ENCODE results near the gene SLC9A8. TPM values are rescaled to one million over a fixed set of nuclear protein-coding genes. Genes with fewer than 3 reads are reported as not detected.

SLC9A8 gene
- total RNA-seq, 1 experiment from 2014 or later: 6.7 TPM

- H3K9me3 ChIP-seq (ENCODE audit: control insufficient read depth in 1 of 2, insufficient read depth in 1 of 2, low read depth in 1 of 2, low read length in 2 of 2): no peaks in the 10 kb centered on the region
- CTCF ChIA-PET: interaction anchor here (0.7 to 2.0 kb wide), 3 partner anchors 100 to 178 kb away, joined by 3 to 7 read pairs (median 3); no protein-coding TSS in a partner anchor
- no peak overlapping the region for H3K4me2 ChIP-seq (ENCODE audit: low read length)
- no peak for DNase-seq (ENCODE audit: low read depth, low spot score)
- peaks cover 0 to 14% of the 10 kb centered on the region in 2 experiments; a peak in 3 of 4 replicates for H3K4me1 ChIP-seq (ENCODE audit: control insufficient read depth in 1 of 2, insufficient read depth in 2 of 2, low read length in 2 of 2)
- no peaks in the 10 kb centered on the region for H3K36me3 ChIP-seq (ENCODE audit: control insufficient read depth in 1 of 2, insufficient read depth in 2 of 2, low read length in 2 of 2)
- H3K9ac ChIP-seq (ENCODE audit: low read length): no peak overlapping the region
- H3K27me3 ChIP-seq (ENCODE audit: insufficient read depth, low read length): no peaks in the 10 kb centered on the region
- intact Hi-C loops (cut with micrococcal nuclease): loop anchor here (1.0 to 5.0 kb wide), 2 partner anchors 74 to 175 kb away; partner anchors contain the start of gene B4GALT5
- H3K9me2 ChIP-seq (ENCODE audit: insufficient read depth): no peaks in the 10 kb centered on the region
- H3K79me2 ChIP-seq (ENCODE audit: insufficient read depth, low read length): no peaks in the 10 kb centered on the region
- TF ChIP-seq REST (IDR thresholded peaks at IDR 0.05; ENCODE audit: low read depth): no peak
- no peak overlapping the region for H3K4me3 ChIP-seq (replicated peaks in 1 of 2; ENCODE audit: low read depth in 1 of 2, low read length in 2 of 2)
- ATAC-seq: no peak
- BruUV-seq (replicated peaks): no TSS peak
- no peaks in the 10 kb centered on the region for H4K20me1 ChIP-seq (ENCODE audit: insufficient read depth)
- H3K27ac ChIP-seq (ENCODE audit: low read depth, low read length): no peak overlapping the region
- H2AFZ ChIP-seq (ENCODE audit: low read depth, low read length, poor library complexity, severe bottlenecking): no peak overlapping the region
- POLR2A ChIA-PET: no interaction called here
- RAD21 ChIA-PET (ENCODE audit: low non-redundant PET in 1 of 2, low total read pairs in 2 of 2, uncharacterized antibody in 2 of 2, unreplicated experiment in 2 of 2): no interaction called here
Measured at GRCh38 chr20:49786196-49786595, 26.4 kb upstream of the SLC9A8 start.

DNA sequence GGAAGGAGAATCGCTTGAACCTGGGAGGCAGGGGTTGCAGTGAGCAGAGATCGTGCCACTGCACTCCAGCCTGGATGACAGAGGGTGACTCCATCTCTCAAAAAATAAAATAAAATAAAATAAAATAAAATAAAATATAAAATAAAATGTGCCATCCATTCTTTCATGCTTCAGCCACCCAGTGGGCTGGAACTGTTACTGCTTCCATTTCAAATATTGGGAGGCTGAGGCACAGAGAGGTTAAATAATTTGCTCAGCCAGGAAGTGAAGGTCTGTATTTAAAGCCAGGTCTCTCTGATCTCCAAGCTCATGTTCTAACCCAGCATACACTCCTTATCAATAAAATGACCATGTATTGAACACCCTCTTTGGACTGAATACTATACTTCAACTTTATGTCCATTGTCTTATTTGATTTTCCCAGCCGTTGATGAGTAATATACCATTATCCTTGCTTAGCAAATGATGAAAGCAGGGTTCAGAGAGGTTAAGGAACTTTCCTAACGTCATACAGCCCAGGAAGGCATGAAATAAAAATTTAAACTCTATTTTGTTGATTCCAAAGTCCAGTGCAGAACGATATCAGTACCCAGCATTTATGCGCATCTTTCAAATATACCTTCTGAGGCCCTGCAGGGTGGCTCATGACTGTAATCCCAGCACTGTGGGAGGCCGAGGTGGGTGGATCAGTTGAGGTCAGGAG is 25.8 kb upstream of the SLC9A8 start:
- ATAC-seq (peak; percentile 75), DNase-seq (ENCODE audit: low read depth, low spot score) (no peak)
- Histone ChIP-seq H4K20me1 (ENCODE audit: insufficient read depth) (no peaks in the 10 kb centered on the region), H3K9me2 (ENCODE audit: insufficient read depth) (no peaks in the 10 kb centered on the region), H3K27ac (ENCODE audit: low read depth, low read length) (no peak overlapping the region), H3K9ac (ENCODE audit: low read length) (no peak overlapping the region), H3K9me3 (ENCODE audit: control insufficient read depth in 1 of 2, insufficient read depth in 1 of 2, low read depth in 1 of 2, low read length in 2 of 2) (no peaks in the 10 kb centered on the region), H2AFZ (ENCODE audit: low read depth, low read length, poor library complexity, severe bottlenecking) (peak overlapping the region; percentile 98), H3K4me2 (ENCODE audit: low read length) (no peak overlapping the region), H3K36me3 (ENCODE audit: control insufficient read depth in 1 of 2, insufficient read depth in 2 of 2, low read length in 2 of 2) (no peaks in the 10 kb centered on the region), H3K4me1 (ENCODE audit: control insufficient read depth in 1 of 2, insufficient read depth in 2 of 2, low read length in 2 of 2) (peaks cover 0 to 14% of the 10 kb centered on the region in 2 experiments; a peak in 3 of 4 replicates), H3K79me2 (ENCODE audit: insufficient read depth, low read length) (no peaks in the 10 kb centered on the region), H3K27me3 (ENCODE audit: insufficient read depth, low read length) (no peaks in the 10 kb centered on the region), H3K4me3 (replicated peaks in 1 of 2; ENCODE audit: low read depth in 1 of 2, low read length in 2 of 2) (no peak overlapping the region)
- POLR2A ChIA-PET: no interaction called here
- no peak for TF ChIP-seq ZFX (IDR thresholded peaks at IDR 0.05)
- TF ChIP-seq, protein P1, sequence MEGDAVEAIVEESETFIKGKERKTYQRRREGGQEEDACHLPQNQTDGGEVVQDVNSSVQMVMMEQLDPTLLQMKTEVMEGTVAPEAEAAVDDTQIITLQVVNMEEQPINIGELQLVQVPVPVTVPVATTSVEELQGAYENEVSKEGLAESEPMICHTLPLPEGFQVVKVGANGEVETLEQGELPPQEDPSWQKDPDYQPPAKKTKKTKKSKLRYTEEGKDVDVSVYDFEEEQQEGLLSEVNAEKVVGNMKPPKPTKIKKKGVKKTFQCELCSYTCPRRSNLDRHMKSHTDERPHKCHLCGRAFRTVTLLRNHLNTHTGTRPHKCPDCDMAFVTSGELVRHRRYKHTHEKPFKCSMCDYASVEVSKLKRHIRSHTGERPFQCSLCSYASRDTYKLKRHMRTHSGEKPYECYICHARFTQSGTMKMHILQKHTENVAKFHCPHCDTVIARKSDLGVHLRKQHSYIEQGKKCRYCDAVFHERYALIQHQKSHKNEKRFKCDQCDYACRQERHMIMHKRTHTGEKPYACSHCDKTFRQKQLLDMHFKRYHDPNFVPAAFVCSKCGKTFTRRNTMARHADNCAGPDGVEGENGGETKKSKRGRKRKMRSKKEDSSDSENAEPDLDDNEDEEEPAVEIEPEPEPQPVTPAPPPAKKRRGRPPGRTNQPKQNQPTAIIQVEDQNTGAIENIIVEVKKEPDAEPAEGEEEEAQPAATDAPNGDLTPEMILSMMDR (IDR thresholded peaks at IDR 0.05 in 2 of 3, conservative IDR thresholded peaks at IDR 0.05 in 1 of 3; ENCODE audit: borderline replicate concordance in 1 of 3, insufficient read depth in 1 of 3, low read depth in 2 of 3, low read length in 2 of 3): peak; percentile 34 to 39 (median 36); a peak in 5 of 6 replicates
- TF ChIP-seq CBX3 (IDR thresholded peaks at IDR 0.05; ENCODE audit: low read depth): no peak
- no peak for TF ChIP-seq ATF3 (IDR thresholded peaks at IDR 0.05)
- no peak for TF ChIP-seq SRF (IDR thresholded peaks at IDR 0.05; ENCODE audit: low read depth)
- peak; percentile 64 for TF ChIP-seq RAD21 (IDR thresholded peaks at IDR 0.05; ENCODE audit: low read depth)
- no peak for TF ChIP-seq ELF1 (IDR thresholded peaks at IDR 0.05; ENCODE audit: borderline replicate concordance, low read depth)
- no peak for TF ChIP-seq SIN3A (IDR thresholded peaks at IDR 0.05; ENCODE audit: low read depth)
- RAD21 ChIA-PET (ENCODE audit: low non-redundant PET in 1 of 2, low total read pairs in 2 of 2, uncharacterized antibody in 2 of 2, unreplicated experiment in 2 of 2): no interaction called here
- no TSS peak for BruUV-seq (replicated peaks)
- intact Hi-C loops (cut with micrococcal nuclease): loop anchor here (1.0 to 5.0 kb wide), 2 partner anchors 75 to 176 kb away; partner anchors contain the start of gene B4GALT5
- CTCF ChIA-PET: interaction anchor here (0.7 to 2.0 kb wide), 2 partner anchors 176 to 178 kb away, joined by 3 to 7 read pairs; no protein-coding TSS in a partner anchor
